ENCODE results near the gene DRGX. TPM values are rescaled to one million over a fixed set of nuclear protein-coding genes. Genes with fewer than 3 reads are reported as not detected.

The DRGX gene
- total and polyA plus RNA-seq, 2 experiments from 2014 or later = 0.09 TPM; not detected in 1

DNA sequence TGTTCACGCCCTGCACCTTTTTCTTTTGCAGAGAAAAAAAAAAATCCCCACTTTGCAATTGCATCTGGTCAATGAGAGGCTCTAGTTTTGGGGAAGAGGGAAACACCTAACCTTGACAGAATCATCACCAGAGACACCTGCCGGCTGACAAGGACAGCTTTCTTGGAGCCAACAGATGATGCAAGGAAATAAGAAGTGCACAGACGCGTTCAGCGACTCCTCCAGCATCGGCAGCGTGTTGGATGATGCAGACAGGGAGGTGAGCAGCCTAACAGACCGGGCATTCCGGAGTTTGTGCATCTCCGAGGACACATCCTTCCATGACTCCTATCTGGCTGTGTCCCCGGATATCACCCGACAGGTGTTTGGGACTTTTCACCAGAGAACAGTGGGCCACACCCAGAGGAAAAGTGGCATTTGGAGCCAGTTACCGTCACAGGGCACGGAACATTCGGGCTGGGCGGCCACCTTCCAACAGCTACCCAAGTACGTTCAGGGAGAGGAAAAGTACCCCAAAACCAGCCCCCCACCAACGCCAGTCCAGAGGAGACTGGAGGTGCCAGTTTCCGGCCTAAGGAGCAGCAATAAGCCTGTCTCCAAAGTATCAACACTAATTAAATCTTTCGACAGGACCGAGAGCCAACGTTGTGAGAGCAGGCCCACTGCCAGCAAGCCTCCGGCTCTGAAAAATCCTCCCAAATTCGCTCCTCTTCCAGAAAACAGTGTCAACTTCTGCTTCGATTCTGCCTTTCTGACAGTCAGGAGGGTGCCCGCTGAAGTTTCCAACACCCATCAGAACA, 73.3 kb downstream of the DRGX start:
- 67 to 71% methylated on average over 26 of the region's 26 CpGs for WGBS, 2 experiments (ENCODE audit: low coverage in 1 of 2, low lambda C conversion rate in 2 of 2, missing lambda C conversion rate in 2 of 2)
- no peak overlapping the region for H2AFZ ChIP-seq

DNA sequence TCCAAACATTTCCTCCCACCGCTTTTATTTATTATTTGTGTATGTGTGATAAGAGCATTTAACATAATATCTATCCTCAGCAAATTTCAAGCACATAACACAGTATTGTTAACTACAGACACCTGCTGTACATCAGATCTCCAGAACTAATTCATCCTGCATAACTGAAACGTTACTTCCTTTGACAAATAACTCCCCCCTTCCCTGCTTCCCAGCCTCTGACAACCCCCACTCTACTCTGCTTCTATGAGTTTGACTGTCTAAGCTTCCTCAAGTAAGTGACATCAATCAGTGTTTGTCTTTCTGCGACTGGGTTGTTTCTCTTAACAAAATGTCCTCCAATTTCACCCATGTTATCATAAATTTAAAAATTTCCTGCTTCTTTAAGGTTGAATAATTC, 74.9 kb downstream of the DRGX start:
- TF ChIP-seq EZH2phosphoT487 (IDR thresholded peaks at IDR 0.05; ENCODE audit: insufficient read depth, low read depth) (no peak), EZH2 (IDR thresholded peaks at IDR 0.05; ENCODE audit: insufficient read depth, poor library complexity, severe bottlenecking) (no peak)
- Histone ChIP-seq H3K9me2 (ENCODE audit: insufficient read depth) (no peaks in the 10 kb centered on the region), H3K27me3 (replicated peaks; ENCODE audit: insufficient read depth) (peaks cover 35% of the 10 kb centered on the region), H3K27ac (no peak overlapping the region), H2AFZ (no peak overlapping the region), H3K9me3 (ENCODE audit: low read depth) (no peaks in the 10 kb centered on the region), H4K20me1 (ENCODE audit: insufficient read depth) (no peaks in the 10 kb centered on the region), H3K4me1 (ENCODE audit: insufficient read depth) (no peaks in the 10 kb centered on the region), H3F3A (ENCODE audit: insufficient read depth) (no peaks in the 10 kb centered on the region), H3K79me2 (ENCODE audit: insufficient read depth) (no peaks in the 10 kb centered on the region), H3K36me3 (ENCODE audit: low read depth) (no peaks in the 10 kb centered on the region), H3K4me3 (no peak overlapping the region), H3K4me2 (ENCODE audit: unreplicated experiment) (no peak overlapping the region), H3K9ac (no peak overlapping the region)
- no peak for DNase-seq
- in situ Hi-C loops (cut with MboI) = no loop called here
- 50 to 52% methylated on average over 3 of the region's 3 CpGs for WGBS, 2 experiments (ENCODE audit: low coverage in 1 of 2, low lambda C conversion rate in 2 of 2, missing lambda C conversion rate in 2 of 2)

More for the DNA sequence above, 73.3 kb downstream of the DRGX start:
- no peak overlapping the region for H3K4me3 ChIP-seq
- no peaks in the 10 kb centered on the region for H3K9me3 ChIP-seq (ENCODE audit: low read depth)
- in situ Hi-C loops (cut with MboI) = no loop called here
- peaks cover 26% of the 10 kb centered on the region for H3K27me3 ChIP-seq (replicated peaks; ENCODE audit: insufficient read depth)
- TF ChIP-seq EZH2phosphoT487 (IDR thresholded peaks at IDR 0.05; ENCODE audit: insufficient read depth, low read depth) (no peak), EZH2 (IDR thresholded peaks at IDR 0.05; ENCODE audit: insufficient read depth, poor library complexity, severe bottlenecking) (no peak)
- H4K20me1 ChIP-seq (ENCODE audit: insufficient read depth) = no peaks in the 10 kb centered on the region
- no peaks in the 10 kb centered on the region for H3K9me2 ChIP-seq (ENCODE audit: insufficient read depth)
- no peaks in the 10 kb centered on the region for H3K79me2 ChIP-seq (ENCODE audit: insufficient read depth)
- no peaks in the 10 kb centered on the region for H3K4me1 ChIP-seq (ENCODE audit: insufficient read depth)
- no peaks in the 10 kb centered on the region for H3K36me3 ChIP-seq (ENCODE audit: low read depth)
- H3K4me2 ChIP-seq (ENCODE audit: unreplicated experiment) = no peak overlapping the region
- DNase-seq = no peak
- no peak overlapping the region for H3K27ac ChIP-seq
- H3K9ac ChIP-seq = no peak overlapping the region
- H3F3A ChIP-seq (ENCODE audit: insufficient read depth) = no peaks in the 10 kb centered on the region

DNA sequence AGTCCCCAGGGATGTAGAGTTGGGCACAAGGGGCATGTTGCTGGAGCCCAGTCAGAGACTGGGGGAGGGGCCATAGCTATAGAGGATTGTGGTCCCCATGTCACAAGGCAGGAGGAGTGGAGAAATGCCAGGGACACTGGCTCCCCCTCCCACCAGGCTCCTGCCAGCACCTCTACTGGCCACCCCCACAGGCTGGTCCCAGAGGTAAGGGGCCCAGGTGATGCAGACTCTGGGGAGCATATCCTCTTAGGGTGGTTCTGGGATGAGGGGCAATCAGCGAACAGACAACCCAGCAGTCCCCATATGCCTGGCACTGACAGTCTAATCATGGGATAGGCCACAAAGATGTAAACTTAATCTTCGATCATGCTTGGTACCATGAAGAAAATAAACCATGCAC, 75.7 kb downstream of the DRGX start:
- Histone ChIP-seq H2AFZ (no peak overlapping the region), H3K9me2 (ENCODE audit: insufficient read depth) (no peaks in the 10 kb centered on the region), H3K36me3 (ENCODE audit: low read depth) (no peaks in the 10 kb centered on the region), H3K4me3 (no peak overlapping the region), H3F3A (ENCODE audit: insufficient read depth) (no peaks in the 10 kb centered on the region), H3K9ac (no peak overlapping the region), H3K27ac (no peak overlapping the region), H3K9me3 (ENCODE audit: low read depth) (no peaks in the 10 kb centered on the region), H3K79me2 (ENCODE audit: insufficient read depth) (no peaks in the 10 kb centered on the region), H4K20me1 (ENCODE audit: insufficient read depth) (no peaks in the 10 kb centered on the region), H3K27me3 (replicated peaks; ENCODE audit: insufficient read depth) (peaks cover 35% of the 10 kb centered on the region), H3K4me2 (ENCODE audit: unreplicated experiment) (no peak overlapping the region), H3K4me1 (ENCODE audit: insufficient read depth) (no peaks in the 10 kb centered on the region)
- DNase-seq = no peak
- in situ Hi-C loops (cut with MboI) = no loop called here
- TF ChIP-seq EZH2phosphoT487 (IDR thresholded peaks at IDR 0.05; ENCODE audit: insufficient read depth, low read depth) (no peak), EZH2 (IDR thresholded peaks at IDR 0.05; ENCODE audit: insufficient read depth, poor library complexity, severe bottlenecking) (no peak)
- 51 to 54% methylated on average over 2 of the region's 2 CpGs for WGBS, 2 experiments (ENCODE audit: low coverage in 1 of 2, low lambda C conversion rate in 2 of 2, missing lambda C conversion rate in 2 of 2)

DNA sequence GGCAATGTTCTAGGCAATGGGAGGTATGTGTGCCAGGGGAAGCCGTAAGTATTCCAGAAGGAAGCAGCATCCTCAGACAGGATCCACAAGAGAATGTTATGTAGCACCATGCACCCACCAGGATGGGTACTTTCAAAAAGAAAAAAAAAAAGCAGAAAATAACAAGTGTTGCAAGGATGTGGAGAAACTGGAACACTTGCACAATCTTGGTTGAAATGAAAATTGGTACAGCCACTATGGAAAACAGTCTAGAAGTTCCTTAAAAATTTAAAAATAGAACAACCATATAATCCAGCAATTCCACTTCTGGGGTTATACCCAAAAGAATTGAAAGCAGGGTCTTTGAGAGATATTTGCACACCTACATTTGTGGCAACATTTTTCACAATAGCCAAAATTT, 76.7 kb downstream of the DRGX start:
- H3K9me2 ChIP-seq (ENCODE audit: insufficient read depth) = no peaks in the 10 kb centered on the region
- no peak overlapping the region for H3K27ac ChIP-seq
- DNase-seq = no peak
- no peaks in the 10 kb centered on the region for H4K20me1 ChIP-seq (ENCODE audit: insufficient read depth)
- H3F3A ChIP-seq (ENCODE audit: insufficient read depth) = no peaks in the 10 kb centered on the region
- TF ChIP-seq EZH2 (IDR thresholded peaks at IDR 0.05; ENCODE audit: insufficient read depth, poor library complexity, severe bottlenecking) (no peak), EZH2phosphoT487 (IDR thresholded peaks at IDR 0.05; ENCODE audit: insufficient read depth, low read depth) (no peak)
- H2AFZ ChIP-seq = no peak overlapping the region
- H3K27me3 ChIP-seq (replicated peaks; ENCODE audit: insufficient read depth) = peaks cover 35% of the 10 kb centered on the region
- H3K36me3 ChIP-seq (ENCODE audit: low read depth) = no peaks in the 10 kb centered on the region
- H3K79me2 ChIP-seq (ENCODE audit: insufficient read depth) = no peaks in the 10 kb centered on the region
- no peaks in the 10 kb centered on the region for H3K9me3 ChIP-seq (ENCODE audit: low read depth)
- in situ Hi-C loops (cut with MboI) = no loop called here
- H3K4me1 ChIP-seq (ENCODE audit: insufficient read depth) = no peaks in the 10 kb centered on the region
- no peak overlapping the region for H3K4me2 ChIP-seq (ENCODE audit: unreplicated experiment)
- H3K9ac ChIP-seq = no peak overlapping the region
- no peak overlapping the region for H3K4me3 ChIP-seq
- 87 to 92% methylated on average over 1 of the region's 1 CpG for WGBS, 2 experiments (ENCODE audit: low coverage in 1 of 2, low lambda C conversion rate in 2 of 2, missing lambda C conversion rate in 2 of 2)

Measured in GM23248 (cell line).